H1 (cell line): ENCODE data around the gene CCDC91. TPM values are rescaled to one million over a fixed set of nuclear protein-coding genes. Genes with fewer than 3 reads are reported as not detected.

Experiments
- CTCF ChIA-PET: fragments of 300-600 bp; sonication (Branson Sonifier 250); formaldehyde crosslinking; loops from one replicate; lab custom pipeline; 2021; ENCODE audit not compliant: partially characterized antibody; lab: Charles Lee
- POLR2A ChIA-PET: fragments of 300-600 bp; sonication (Branson Sonifier 250); formaldehyde crosslinking; loops from one replicate; lab custom pipeline; 2021; ENCODE audit warnings: inconsistent platforms; ENCODE audit not compliant: partially characterized antibody; lab: Charles Lee
- DNase-seq, 2 experiments: peaks; one replicate each; pipeline versions ENCODE4 v3.0.0 to v3.0.0-alpha.2; 2010 to 2022; ENCODE audit warnings: low spot score in 2 of 2, low read depth in 1 of 2, mixed read lengths in 1 of 2
- FAIRE-seq: peaks from 2 replicates; lab custom pipeline; 2011; peaks lifted over from hg19 to GRCh38; lab: Jason Lieb, UNC
- H2AFZ ChIP-seq: 2 replicates; pipeline ENCODE4 v1.8.1; 2012; ENCODE audit warnings: low read length, inconsistent platforms
- H2AK5ac ChIP-seq: 2 replicates; pipeline ENCODE4 v1.6.1; 2013; ENCODE audit warnings: low read depth, low read length
- H2BK120ac ChIP-seq: replicated peaks from 2 replicates; pipeline ENCODE3; 2013; ENCODE audit warnings: low read depth, low read length, inconsistent platforms
- H2BK12ac ChIP-seq: 2 replicates; pipeline ENCODE4 v1.6.1; 2013; ENCODE audit warnings: low read depth, low read length
- H2BK15ac ChIP-seq: 2 replicates; pipeline ENCODE4 v1.6.1; 2013; ENCODE audit warnings: low read length
- H2BK20ac ChIP-seq: 2 replicates; pipeline ENCODE4 v1.6.1; 2013; ENCODE audit warnings: low read length
- H2BK5ac ChIP-seq: 2 replicates; pipeline ENCODE4 v1.6.1; 2013; ENCODE audit warnings: low read depth, low read length
- H3K14ac ChIP-seq: 2 replicates; pipeline ENCODE4 v1.6.1; 2013; ENCODE audit warnings: inconsistent platforms; ENCODE audit not compliant: insufficient read length
- H3K18ac ChIP-seq: 2 replicates; pipeline ENCODE4 v1.6.1; 2013; ENCODE audit warnings: low read length; ENCODE audit errors: extremely low read depth
- H3K23ac ChIP-seq: 2 replicates; pipeline ENCODE4 v1.6.1; 2013; ENCODE audit warnings: inconsistent platforms; ENCODE audit not compliant: insufficient read length
- H3K23me2 ChIP-seq: 2 replicates; pipeline ENCODE4 v1.6.1; 2013; ENCODE audit warnings: low read depth, low read length
- H3K27ac ChIP-seq: 2 replicates; pipeline ENCODE4 v1.6.1; 2011; ENCODE audit warnings: low read depth, low read length, inconsistent platforms
- H3K27me3 ChIP-seq, 4 experiments: replicated peaks in 1 of 4; 1 replicate in 1 of 4; 2 replicates in 3 of 4; pipeline versions ENCODE4 v1.6.1 to v1.8.1; 2011 to 2013; ENCODE audit warnings: low read length in 3 of 4, mild to moderate bottlenecking in 3 of 4, inconsistent platforms in 2 of 4, mixed read lengths in 2 of 4, moderate library complexity in 1 of 4; ENCODE audit not compliant: control insufficient read depth in 3 of 4, insufficient read depth in 3 of 4; ENCODE audit errors: extremely low read depth in 1 of 4
- H3K36me3 ChIP-seq, 4 experiments: 2 replicates each; pipeline versions ENCODE4 v1.6.1 to v1.8.1; 2011 to 2013; ENCODE audit warnings: mild to moderate bottlenecking in 4 of 4, low read length in 3 of 4, moderate library complexity in 2 of 4, control low read depth in 1 of 4, inconsistent platforms in 1 of 4; ENCODE audit not compliant: insufficient read depth in 4 of 4, control insufficient read depth in 2 of 4
- H3K4ac ChIP-seq: replicated peaks from 2 replicates; pipeline ENCODE3; 2013; ENCODE audit warnings: low read length, low read depth, mixed read lengths, inconsistent platforms; ENCODE audit not compliant: insufficient read length
- H3K4me1 ChIP-seq, 4 experiments: replicated peaks in 1 of 4; 1 replicate in 1 of 4; 2 replicates in 3 of 4; pipeline versions ENCODE4 v1.6.1 to v1.8.1; 2011 to 2013; ENCODE audit warnings: low read length in 3 of 4, inconsistent platforms in 2 of 4, mixed read lengths in 1 of 4; ENCODE audit not compliant: insufficient read depth in 4 of 4, control insufficient read depth in 3 of 4
- H3K4me2 ChIP-seq, 2 experiments: 2 replicates each; pipeline versions ENCODE4 v1.6.1 to v1.8.1; 2011 to 2013; ENCODE audit warnings: low read depth in 2 of 2, low read length in 2 of 2, control low read depth in 1 of 2, inconsistent platforms in 1 of 2, mild to moderate bottlenecking in 1 of 2; ENCODE audit not compliant: insufficient read depth in 1 of 2
- H3K4me3 ChIP-seq, 4 experiments: fragments of 200-600, 300-600 bp in 1 of 4; sonication (generic), shearing (Covaris generic), sonication (Bioruptor Twin) in 1 of 4; 2 replicates each; pipeline versions ENCODE4 v1.5.1 to v1.8.1; 2011 to 2016; ENCODE audit warnings: low read length in 4 of 4, low read depth in 3 of 4, control low read depth in 2 of 4, inconsistent platforms in 2 of 4, mild to moderate bottlenecking in 2 of 4, mixed read lengths in 1 of 4, moderate library complexity in 1 of 4; ENCODE audit not compliant: insufficient read depth in 2 of 4; ENCODE audit errors: extremely low read depth in 1 of 4
- H3K56ac ChIP-seq: replicated peaks from 2 replicates; pipeline ENCODE3; 2013; ENCODE audit warnings: low read depth, mild to moderate bottlenecking, mixed read lengths, low read length, inconsistent platforms; ENCODE audit not compliant: insufficient read length
- H3K79me1 ChIP-seq: 2 replicates; pipeline ENCODE4 v1.6.1; 2013; ENCODE audit warnings: low read depth, low read length, control low read depth
- H3K79me2 ChIP-seq, 2 experiments: 2 replicates each; pipeline versions ENCODE4 v1.6.1 to v1.8.1; 2012 to 2013; ENCODE audit warnings: low read length in 2 of 2, mild to moderate bottlenecking in 2 of 2, inconsistent platforms in 1 of 2; ENCODE audit not compliant: insufficient read depth in 2 of 2, control insufficient read depth in 1 of 2
- H3K9ac ChIP-seq, 4 experiments: replicated peaks in 1 of 4; 1 replicate in 1 of 4; 2 replicates in 3 of 4; pipeline versions ENCODE4 v1.6.1 to v1.8.1; 2011 to 2013; ENCODE audit warnings: low read depth in 3 of 4, low read length in 3 of 4, control low read depth in 2 of 4, mild to moderate bottlenecking in 2 of 4, moderate library complexity in 2 of 4, inconsistent platforms in 1 of 4; ENCODE audit errors: extremely low read depth in 1 of 4
- H3K9me3 ChIP-seq, 2 experiments: 2 replicates each; pipeline versions ENCODE4 v1.6.1 to v1.8.1; 2012 to 2013; ENCODE audit warnings: mild to moderate bottlenecking in 2 of 2, moderate library complexity in 2 of 2, control low read depth in 1 of 2, inconsistent platforms in 1 of 2, low read depth in 1 of 2, low read length in 1 of 2, mixed read lengths in 1 of 2; ENCODE audit not compliant: insufficient read depth in 2 of 2
- H4K20me1 ChIP-seq, 2 experiments: replicated peaks in 1 of 2; 2 replicates each; pipeline versions ENCODE3 to v1.8.1; 2011 to 2013; ENCODE audit warnings: inconsistent platforms in 2 of 2, low read length in 2 of 2, mild to moderate bottlenecking in 1 of 2; ENCODE audit not compliant: insufficient read depth in 2 of 2, control insufficient read depth in 1 of 2
- H4K5ac ChIP-seq: 2 replicates; pipeline ENCODE4 v1.6.1; 2013; ENCODE audit warnings: low read length, low read depth, mixed read lengths, inconsistent platforms; ENCODE audit not compliant: insufficient read length
- H4K8ac ChIP-seq: 2 replicates; pipeline ENCODE4 v1.8.0; 2013; ENCODE audit warnings: mild to moderate bottlenecking, moderate library complexity, low read length, inconsistent platforms; ENCODE audit not compliant: insufficient read depth; ENCODE audit errors: extremely low read depth
- H4K91ac ChIP-seq: replicated peaks from 2 replicates; pipeline ENCODE3; 2013; ENCODE audit warnings: low read length, mixed read lengths, inconsistent platforms; ENCODE audit not compliant: insufficient read length
- BCL11A ChIP-seq, 2 experiments: IDR thresholded peaks; one replicate each; pipeline ENCODE4 v1.6.1; 2011; ENCODE audit warnings: low read depth in 2 of 2, low read length in 2 of 2, mild to moderate bottlenecking in 2 of 2
- CEBPB ChIP-seq: IDR thresholded peaks from 2 replicates; pipeline ENCODE4 v1.6.1; 2012; ENCODE audit warnings: low read depth, low read length
- CHD2 ChIP-seq: IDR thresholded peaks from 2 replicates; pipeline ENCODE4 v1.6.1; 2012; ENCODE audit warnings: low read length, improper control_type of control experiment
- EGR1 ChIP-seq: IDR thresholded peaks from 2 replicates; pipeline ENCODE4 v1.6.1; 2011; ENCODE audit warnings: low read depth, low read length, borderline replicate concordance
- EP300 ChIP-seq, 2 experiments: IDR thresholded peaks; 1 replicate in 1 of 2; 2 replicates in 1 of 2; pipeline ENCODE4 v1.6.1; 2011 to 2012; ENCODE audit warnings: low read depth in 2 of 2, low read length in 2 of 2, mild to moderate bottlenecking in 2 of 2, borderline replicate concordance in 1 of 2, inconsistent platforms in 1 of 2, moderate library complexity in 1 of 2
- GTF2F1 ChIP-seq: IDR thresholded peaks from 2 replicates; pipeline ENCODE4 v1.6.1; 2012; ENCODE audit warnings: low read depth, low read length, improper control_type of control experiment, borderline replicate concordance
- JUND ChIP-seq: IDR thresholded peaks from 2 replicates; pipeline ENCODE4 v1.6.1; 2011; ENCODE audit warnings: mild to moderate bottlenecking, improper control_type of control experiment, low read length
- KDM4A ChIP-seq: IDR thresholded peaks from one replicate; pipeline ENCODE4 v1.7.1; 2012; ENCODE audit warnings: low read depth, mild to moderate bottlenecking, moderate library complexity, low read length, inconsistent platforms; ENCODE audit not compliant: severe bottlenecking
- MAX ChIP-seq: IDR thresholded peaks from 2 replicates; pipeline ENCODE4 v1.6.1; 2012; ENCODE audit warnings: inconsistent platforms
- NANOG ChIP-seq: IDR thresholded peaks from 2 replicates; pipeline ENCODE4 v1.6.1; 2011; ENCODE audit warnings: low read length, low read depth, mild to moderate bottlenecking, inconsistent platforms; ENCODE audit not compliant: insufficient read depth, poor library complexity, severe bottlenecking
- NRF1 ChIP-seq: IDR thresholded peaks from 2 replicates; pipeline ENCODE4 v1.6.1; 2011; ENCODE audit warnings: mild to moderate bottlenecking, low read depth, low read length, improper control_type of control experiment
- RBBP5 ChIP-seq: IDR thresholded peaks from 2 replicates; pipeline ENCODE4 v1.7.1; 2012; ENCODE audit warnings: low read depth, mild to moderate bottlenecking, inconsistent platforms, low read length, moderate library complexity, borderline replicate concordance
- SIX5 ChIP-seq: IDR thresholded peaks from 2 replicates; pipeline ENCODE4 v1.6.1; 2011; ENCODE audit warnings: mild to moderate bottlenecking, low read depth, low read length
- SP1 ChIP-seq: IDR thresholded peaks from 2 replicates; pipeline ENCODE4 v1.6.1; 2011; ENCODE audit warnings: low read depth, low read length
- SUZ12 ChIP-seq: fragments of 200-600 bp; sonication (generic); IDR thresholded peaks from 2 replicates; pipeline ENCODE4 v1.6.1; 2012; ENCODE audit warnings: mild to moderate bottlenecking, inconsistent platforms, low read length, moderate library complexity, mixed read lengths
- ZNF274 ChIP-seq: IDR thresholded peaks from 2 replicates; pipeline ENCODE4 v1.7.0; 2012; ENCODE audit warnings: low read length, borderline replicate concordance; ENCODE audit errors: extremely low read depth
- polyA plus RNA-seq, 7 experiments: library from polyadenylated mRNA; depleted of rRNA in 3 of 7; stranded (reverse) in 5 of 7; unstranded in 2 of 7; fragments of >200 nt in 5 of 7; fragments of 200-250 nt in 2 of 7; gene quantifications; 1 replicate in 5 of 7; 2 replicates in 1 of 7; 4 replicates in 1 of 7; pipeline versions ENCODE4 v1.2.1 to v1.2.3, GENCODE V29; 2011 to 2013; ENCODE audit warnings: missing spikeins in 2 of 7, mixed read lengths in 2 of 7
- total RNA-seq: library from RNA; stranded (reverse); fragmentation: NEBNext Ultra II Directional; extraction: Animal tissue kit (Norgen Biotek cat#: 25700); gene quantifications from 2 replicates; pipeline ENCODE4 v1.2.1, GENCODE V29; 2021

CCDC91 gene
- total and polyA plus RNA-seq, 2 of the 8 experiments (the other 6 are each of a cell fraction or from before 2014, with no cell fraction given): 8.6 to 23.1 TPM

- H4K91ac ChIP-seq: no peak overlapping the region
- ChIA-PET CTCF (no interaction called here), POLR2A (no interaction called here)
- no peak for FAIRE-seq
- no peaks in the 10 kb centered on the region for H3K79me2 ChIP-seq
- H3K9me3 ChIP-seq: no peaks in the 10 kb centered on the region
- no peak overlapping the region for H3K18ac ChIP-seq
- no peak overlapping the region for H3K23ac ChIP-seq
- no peak overlapping the region for H2AFZ ChIP-seq
- H3K79me1 ChIP-seq: no peaks in the 10 kb centered on the region
- no peak overlapping the region for H3K4me3 ChIP-seq
- no peak overlapping the region for H3K9ac ChIP-seq
- H4K8ac ChIP-seq: no peak overlapping the region
- no peak overlapping the region for H3K56ac ChIP-seq
- H2AK5ac ChIP-seq: no peak overlapping the region
- H3K27ac ChIP-seq: no peak overlapping the region
- no peak overlapping the region for H3K4ac ChIP-seq
- no peak overlapping the region for H2BK20ac ChIP-seq
- DNase-seq: no peak
- no peaks in the 10 kb centered on the region for H3K23me2 ChIP-seq
- no peak overlapping the region for H4K5ac ChIP-seq
- H3K14ac ChIP-seq: no peak overlapping the region
- no peak overlapping the region for H2BK15ac ChIP-seq
- H2BK5ac ChIP-seq: no peak overlapping the region
- no peaks in the 10 kb centered on the region for H3K27me3 ChIP-seq
- H3K4me2 ChIP-seq: no peak overlapping the region
- H2BK12ac ChIP-seq: no peak overlapping the region
- peaks cover 0 to 3% (median 0%) of the 10 kb centered on the region in 4 experiments; a peak in 1 of 7 replicates for H3K4me1 ChIP-seq
- no peaks in the 10 kb centered on the region for H4K20me1 ChIP-seq
- H3K36me3 ChIP-seq: no peaks in the 10 kb centered on the region
- no peak overlapping the region for H2BK120ac ChIP-seq
- TF ChIP-seq NANOG: no peak
- TF ChIP-seq SIX5: no peak
- TF ChIP-seq BCL11A (IDR thresholded peaks at IDR 0.05; ENCODE audit: low read depth in 2 of 2, low read length in 2 of 2): no peak
- TF ChIP-seq KDM4A: no peak
- TF ChIP-seq RBBP5: no peak
- no peak for TF ChIP-seq SP1
- no peak for TF ChIP-seq ZNF274
- TF ChIP-seq SUZ12: no peak
- no peak for TF ChIP-seq CEBPB
- no peak for TF ChIP-seq MAX
- no peak for TF ChIP-seq EP300 (IDR thresholded peaks at IDR 0.05; ENCODE audit: borderline replicate concordance in 1 of 2, low read depth in 2 of 2, low read length in 2 of 2)
- TF ChIP-seq GTF2F1: no peak
- TF ChIP-seq NRF1: no peak
- no peak for TF ChIP-seq CHD2
- no peak for TF ChIP-seq EGR1
- TF ChIP-seq JUND: no peak
Measured at GRCh38 chr12:28446031-28446430, 255.8 kb downstream of the CCDC91 start.
